Measurements from ENCODE around the gene APBA2.
A peak's percentile ranks its signal among the peaks of the same experiment; 100 is the strongest.

APBA2 gene

DNA sequence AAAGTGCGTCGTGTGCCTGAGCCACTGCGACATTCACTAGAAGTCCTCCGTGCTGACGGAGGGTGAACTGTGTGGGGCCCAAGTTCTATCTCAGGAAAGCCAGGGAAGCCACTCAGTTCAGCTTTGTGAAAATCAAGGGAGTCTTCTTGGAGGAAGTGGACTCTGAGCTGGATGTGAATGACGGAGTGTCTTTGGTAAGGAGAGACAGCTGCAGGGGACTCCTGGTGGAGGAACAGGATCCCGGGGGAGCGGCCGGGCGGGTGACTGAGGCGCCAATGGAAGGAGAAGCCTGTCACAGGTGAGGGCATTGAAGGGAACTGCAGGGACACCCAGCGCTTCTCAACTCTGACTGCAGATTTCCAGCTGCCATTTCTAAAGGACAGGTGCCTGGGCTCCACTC, 75.6 kb downstream of the APBA2 start:
- DNase-seq: no peak

DNA sequence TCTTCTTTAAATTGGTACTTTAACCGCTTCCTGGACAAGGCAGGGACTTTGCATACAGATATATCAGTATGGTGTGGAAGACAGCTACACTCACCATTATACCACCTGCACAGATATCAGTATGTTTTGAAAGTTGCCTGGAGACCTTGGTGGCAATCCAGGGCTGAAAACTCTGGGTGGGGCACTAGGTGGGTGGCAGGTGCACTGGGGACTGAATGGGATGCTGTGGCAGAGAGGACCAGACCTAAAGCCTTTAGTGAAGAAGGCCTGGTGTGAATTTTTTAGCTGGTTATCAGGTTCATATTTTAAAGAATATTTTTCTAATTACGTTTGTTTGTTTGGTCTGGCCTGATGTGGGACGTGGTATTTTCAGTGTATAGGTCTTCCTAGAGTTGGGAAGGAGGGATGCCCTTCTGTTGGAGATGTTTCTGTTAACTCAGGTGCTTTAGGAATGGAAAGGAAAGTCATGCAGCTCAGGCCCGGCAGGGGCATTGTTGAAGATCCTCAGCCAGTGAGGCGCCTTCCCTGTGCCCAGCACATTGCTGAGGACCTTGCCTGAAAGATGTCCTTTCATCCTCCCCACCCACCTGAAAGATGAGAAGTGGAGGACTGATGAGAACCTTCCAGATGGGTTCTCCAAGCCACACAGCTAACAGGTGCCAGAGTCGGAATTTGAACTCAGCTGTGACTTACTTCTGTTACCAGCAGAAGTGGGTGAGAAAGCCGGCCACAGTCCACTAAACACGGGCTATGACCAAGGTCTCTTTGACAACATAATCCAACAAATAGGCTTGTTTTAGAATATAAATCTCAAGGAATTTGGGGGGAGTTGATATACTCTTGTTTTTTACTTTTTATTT, 77.3 kb downstream of the APBA2 start:
- no peak for DNase-seq

DNA sequence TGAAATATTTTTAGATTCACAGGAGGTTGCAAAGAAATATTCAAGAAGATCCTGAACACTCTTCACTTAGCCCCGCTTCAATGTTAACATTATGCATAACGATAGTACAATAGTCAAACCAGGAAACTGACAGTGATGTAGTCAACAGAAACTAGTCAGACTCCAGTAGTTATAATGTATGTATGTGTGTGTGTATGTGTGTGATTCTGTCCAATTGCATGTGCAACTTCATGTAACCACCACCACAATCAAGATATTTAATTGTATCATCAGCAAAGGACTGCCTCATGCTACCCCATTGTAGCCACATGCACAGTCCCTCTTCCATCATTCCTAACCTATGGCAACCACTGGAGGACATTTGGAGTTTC, 77.9 kb downstream of the APBA2 start:
- no peak for DNase-seq

DNA sequence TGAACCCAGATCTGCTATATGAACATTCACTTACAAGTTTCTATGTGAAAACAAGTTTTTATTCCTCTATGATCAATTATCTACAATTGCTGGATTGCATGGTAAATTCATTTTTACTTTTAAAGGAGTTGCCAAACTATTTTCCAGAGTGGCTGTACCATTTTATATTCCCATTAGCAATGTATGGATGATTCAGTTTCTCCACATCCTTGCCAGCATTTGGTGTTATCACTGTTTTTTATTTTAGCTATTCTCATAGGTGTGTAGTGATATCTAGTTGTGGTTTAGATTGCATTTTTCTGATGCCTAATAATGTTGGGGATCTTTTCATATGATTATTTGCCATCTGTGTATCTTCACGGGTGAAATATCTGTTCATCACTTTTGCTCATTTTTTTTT, 78.3 kb downstream of the APBA2 start:
- no peak for DNase-seq

DNA sequence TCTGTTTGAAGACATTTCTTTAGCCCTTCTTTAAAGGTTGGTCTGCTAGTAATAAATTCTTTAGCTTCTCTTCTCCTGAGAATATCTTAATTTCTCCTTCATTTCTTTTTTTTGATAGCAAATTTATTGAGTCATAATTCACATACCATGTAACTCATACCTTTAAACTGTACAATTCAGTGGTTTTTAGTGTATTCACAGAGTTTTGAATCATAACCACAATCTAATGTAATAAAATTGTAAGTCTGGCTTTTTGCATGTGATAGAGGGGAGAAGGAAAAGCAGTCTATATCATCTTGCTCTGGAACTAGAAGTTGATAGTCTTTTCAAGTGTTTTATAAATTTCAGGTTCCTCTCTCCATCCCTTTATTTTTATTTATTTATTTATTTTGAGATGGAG, 81.3 kb downstream of the APBA2 start:
- no peak for DNase-seq

DNA sequence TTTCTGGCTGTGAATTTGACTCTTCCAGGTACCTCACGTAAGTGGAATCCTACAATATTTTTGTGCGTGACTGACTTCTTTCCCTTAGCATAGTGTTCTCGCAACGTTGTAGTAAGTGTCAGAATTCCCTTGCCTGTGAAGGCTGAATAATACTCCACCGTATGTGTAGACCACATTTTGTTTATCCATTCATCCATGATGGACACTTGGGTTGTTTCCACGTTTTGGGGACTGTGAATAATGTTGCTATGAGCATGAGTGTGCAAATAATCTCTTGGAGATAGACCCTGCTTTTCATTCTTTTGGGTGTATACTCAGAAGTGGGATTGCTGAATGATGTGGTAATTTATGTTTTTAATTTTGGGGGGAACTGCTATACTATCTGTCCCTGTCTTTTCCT, 82.2 kb downstream of the APBA2 start:
- DNase-seq: no peak

DNA sequence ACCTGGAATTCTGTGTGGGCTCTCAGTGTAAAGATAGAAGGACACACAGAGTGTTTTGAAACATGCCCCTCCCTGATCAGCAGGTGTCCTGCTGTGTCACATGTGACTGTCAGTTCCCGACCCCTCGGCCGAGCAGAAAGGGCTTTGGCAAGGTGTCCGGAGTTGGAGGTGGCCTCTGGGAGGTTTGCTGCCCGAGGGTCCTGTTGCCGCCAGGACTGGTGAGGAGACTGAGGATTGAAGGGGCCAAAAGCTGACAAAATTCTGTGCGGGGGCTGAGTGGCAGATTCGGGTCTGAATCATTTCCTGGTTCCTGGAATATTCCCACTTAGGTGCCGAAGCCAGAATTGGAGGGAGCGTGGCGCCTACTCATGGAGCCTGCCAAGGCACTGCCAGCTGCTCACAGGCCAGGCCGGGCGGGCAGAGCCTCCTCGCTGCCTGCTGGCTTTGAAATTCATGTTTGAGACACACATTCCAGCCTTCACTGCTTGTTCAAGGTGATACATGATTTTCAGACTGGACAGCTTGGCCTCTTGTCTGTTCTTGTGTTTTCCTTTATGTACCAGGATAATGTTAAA, 83.8 kb downstream of the APBA2 start:
- DNase-seq: no peak

DNA sequence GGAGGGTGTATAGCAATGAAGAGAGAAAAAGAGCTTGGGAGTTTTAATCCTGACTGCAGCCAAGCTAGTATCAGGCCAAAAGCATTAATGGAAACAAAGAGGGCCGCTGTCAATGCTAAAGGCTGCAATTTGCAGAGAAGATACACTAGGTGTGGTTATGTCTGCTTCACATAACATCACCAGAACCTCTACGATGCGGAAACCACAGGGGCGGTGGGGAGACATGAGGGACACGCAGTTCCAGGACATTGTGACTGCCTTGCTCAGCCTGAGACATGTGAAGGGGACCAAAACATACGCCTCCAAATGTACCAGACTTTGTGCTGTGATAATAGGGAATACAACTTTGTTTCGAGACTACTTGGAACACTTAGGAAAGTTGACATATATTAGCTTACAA, 88.4 kb downstream of the APBA2 start:
- no peak for DNase-seq

DNA sequence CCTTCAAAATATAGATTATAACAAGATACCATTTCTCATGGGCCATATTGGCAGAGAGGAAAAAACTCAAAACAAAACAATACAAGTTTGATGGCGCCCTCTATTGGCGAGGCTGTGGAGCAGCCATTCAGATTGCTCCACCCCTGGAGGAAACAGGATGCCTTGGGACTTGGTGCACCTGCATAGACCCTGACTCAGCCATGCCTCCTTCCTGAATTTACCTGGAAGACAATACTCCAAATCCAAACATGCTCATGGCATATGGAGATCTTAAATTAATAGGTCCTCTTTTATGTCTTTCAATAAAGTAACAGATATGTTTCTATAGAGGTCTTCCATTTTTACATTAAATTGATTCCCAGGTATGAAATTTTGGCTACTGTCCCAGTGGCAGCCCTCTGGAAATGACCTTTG, 90.0 kb downstream of the APBA2 start:
- DNase-seq: peak; percentile 63 to 71 (median 67)

DNA sequence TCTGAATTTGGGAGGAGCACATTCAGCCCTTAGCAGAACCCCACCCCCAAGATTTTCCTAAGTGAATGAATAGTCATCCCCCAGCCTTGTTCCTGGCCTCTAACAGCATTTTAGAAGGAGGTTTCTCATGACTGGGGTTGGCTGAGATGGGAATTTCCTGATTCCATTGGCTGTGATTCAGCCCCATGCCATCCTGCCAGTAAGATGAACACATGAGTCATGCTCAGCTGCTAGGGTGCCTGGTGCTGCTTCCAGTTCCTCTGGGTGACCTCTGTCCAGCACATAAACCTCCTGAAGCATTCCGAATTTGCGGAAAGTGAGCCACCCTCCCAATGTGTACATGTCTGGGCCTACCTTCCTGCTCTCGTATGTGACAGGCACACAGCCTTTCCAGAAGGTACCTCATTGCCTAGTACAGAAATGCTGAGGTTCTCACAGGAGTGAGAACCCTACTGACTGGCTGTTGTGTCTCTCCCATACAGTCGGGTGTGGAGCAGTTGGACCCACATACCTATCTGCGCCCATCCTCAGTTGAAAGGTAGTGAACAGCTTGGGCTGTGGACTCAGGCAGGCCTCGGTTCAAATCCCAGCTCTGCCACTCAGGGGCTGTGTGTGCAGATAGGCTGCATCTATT, 91.7 kb downstream of the APBA2 start:
- DNase-seq: peak; percentile 89 to 90 (median 89)

DNA sequence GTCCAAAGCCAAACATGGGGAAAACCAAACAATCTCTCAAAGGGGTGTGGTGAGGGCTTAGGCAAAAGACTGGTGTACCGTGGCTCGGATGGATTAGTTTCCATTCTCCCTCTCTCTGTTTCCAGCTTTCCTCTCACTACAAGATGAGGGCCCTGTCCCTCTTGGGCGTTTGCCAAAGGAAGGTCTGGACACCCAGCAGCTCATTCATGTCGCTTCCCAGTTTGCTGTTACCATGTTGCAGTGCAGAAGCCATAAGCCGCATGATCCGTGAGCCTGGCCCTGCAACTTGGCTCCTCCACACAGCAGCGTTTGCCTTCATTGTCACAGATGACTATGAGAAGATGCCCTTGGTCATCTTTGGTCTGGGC, 92.2 kb downstream of the APBA2 start:
- DNase-seq: no peak

DNA sequence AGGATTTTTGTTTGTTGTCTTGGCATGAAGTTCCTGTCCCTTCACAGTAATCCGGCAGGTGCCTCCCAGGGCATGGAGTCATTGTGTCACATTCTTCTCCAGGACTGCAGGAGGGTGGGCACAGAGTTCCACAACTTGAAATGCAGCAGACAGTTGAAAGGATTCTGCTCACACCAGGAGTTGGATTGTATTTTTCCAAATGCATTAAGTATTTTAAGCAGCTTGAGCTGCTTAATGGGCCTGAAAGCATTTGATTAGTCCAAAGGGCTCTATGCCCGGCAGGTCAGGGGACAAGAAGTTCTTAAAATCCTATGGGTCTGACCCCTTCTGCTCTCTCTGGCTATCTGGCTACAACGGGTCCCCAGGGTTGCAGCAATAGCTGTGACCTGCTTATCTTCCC, 92.9 kb downstream of the APBA2 start:
- no peak for DNase-seq

DNA sequence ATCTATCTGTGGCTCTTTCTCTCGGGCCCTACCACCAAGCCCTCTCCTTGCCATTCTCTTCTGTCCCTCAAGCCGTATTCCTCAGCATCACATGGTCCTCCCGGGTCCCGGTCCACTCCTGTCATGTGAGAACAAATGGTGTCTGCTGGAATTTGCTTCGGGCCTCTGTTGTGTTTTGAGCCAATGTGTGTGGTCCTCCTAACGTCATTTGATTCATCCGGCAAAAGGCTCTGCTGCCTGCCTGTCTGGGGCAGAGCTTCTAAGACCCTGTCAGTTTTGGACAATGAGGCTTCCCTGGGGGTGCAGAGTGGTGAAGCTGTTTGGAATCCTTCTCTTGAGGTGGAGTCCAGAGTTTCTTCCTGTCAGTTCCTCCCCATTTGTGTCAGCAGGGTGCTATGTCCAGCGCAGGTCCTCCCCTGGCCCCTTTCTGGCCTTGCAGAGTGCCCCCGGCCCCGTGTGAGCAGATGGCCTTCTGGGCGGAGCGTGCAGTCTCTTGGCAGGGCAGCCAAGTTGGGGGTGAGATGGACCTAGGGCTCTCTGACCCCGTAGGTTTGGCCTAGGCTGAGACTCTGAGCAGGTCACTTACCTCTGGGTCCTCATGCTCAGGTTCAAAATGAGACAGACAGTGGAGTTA, 93.6 kb downstream of the APBA2 start:
- no peak for DNase-seq

DNA sequence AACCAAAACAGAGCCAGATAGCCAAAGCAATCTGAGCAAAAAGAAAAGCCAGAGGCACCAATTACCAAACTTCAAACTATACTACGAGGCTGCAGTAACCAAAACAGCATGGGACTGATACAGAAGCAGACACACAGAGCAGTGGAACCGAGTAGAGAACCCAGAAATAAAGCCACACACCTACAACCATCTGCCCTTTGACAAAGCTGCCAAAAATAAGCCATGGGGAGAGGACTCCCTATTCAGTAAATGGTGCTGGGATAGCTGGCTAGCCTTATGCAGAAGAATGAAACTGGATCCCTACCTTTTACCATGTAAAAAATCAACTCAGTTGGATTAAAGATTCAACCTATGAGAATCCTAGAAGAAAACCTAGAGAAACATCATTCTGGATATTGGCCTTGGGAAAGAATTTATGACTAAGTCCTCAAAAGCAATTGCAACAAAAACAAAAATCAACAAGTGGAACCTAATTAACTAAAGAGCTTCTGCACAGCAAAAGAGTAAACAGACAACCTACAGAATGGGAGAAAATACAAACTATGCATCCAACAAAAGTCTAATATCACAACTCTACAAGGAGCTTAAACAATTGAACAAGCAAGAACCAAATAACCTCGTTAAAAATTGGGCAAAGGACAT, 95.1 kb downstream of the APBA2 start:
- DNase-seq: no peak

DNA sequence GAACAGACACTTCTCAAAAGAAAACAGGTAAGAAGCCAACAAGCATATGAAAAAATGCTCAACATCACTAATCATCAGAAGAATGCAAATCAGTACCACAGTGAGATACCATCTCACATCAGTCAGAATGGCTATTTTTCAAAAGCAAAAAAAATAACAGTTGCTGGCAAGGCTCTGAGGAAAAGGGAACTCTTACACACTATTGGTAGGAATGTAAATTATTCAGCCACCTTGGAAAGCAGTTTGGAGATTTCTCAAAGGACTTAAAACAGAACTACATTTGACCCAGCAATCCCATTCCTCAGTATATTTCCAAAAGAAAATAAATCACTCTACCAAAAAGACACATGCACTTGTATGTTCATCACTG, 95.6 kb downstream of the APBA2 start:
- DNase-seq: no peak

DNA sequence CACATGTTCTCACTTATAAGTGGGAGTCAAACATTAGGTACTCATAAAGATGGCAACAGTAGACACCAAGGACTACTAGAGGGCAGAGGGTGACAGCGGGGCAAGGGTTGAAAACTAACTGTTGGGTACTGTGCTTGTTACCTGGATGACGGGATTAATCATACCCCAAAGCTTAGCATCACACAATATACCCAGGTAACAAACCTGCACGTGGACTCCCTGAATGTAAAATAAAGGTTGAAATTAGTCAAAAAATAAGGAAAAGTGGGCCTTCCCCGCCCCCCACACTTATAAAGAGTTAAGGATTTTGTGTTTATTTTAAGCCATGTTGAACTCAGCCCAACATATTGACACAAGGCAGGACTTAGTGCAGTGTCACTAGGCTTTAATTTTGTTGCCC, 96.1 kb downstream of the APBA2 start:
- no peak for DNase-seq

DNA sequence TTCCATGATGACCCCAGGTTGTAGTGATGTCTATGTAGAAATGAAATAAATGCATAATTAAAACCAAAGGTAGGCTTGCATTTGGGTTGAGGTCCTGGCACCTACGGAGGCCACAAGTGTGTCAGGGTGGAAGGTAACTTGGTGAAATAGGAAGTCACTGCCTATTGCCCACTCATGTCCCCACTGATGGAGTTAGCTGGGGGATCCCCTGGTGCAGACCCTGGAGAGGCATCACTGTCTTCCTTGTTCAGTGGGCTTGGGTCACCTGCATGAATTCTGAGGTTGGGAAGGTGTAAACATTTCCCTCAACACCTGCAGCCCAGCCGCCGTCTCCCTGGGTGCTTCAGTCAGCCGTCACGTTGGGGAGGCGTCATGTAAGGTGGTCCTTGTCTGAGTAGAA, 97.1 kb downstream of the APBA2 start:
- no peak for DNase-seq

DNA sequence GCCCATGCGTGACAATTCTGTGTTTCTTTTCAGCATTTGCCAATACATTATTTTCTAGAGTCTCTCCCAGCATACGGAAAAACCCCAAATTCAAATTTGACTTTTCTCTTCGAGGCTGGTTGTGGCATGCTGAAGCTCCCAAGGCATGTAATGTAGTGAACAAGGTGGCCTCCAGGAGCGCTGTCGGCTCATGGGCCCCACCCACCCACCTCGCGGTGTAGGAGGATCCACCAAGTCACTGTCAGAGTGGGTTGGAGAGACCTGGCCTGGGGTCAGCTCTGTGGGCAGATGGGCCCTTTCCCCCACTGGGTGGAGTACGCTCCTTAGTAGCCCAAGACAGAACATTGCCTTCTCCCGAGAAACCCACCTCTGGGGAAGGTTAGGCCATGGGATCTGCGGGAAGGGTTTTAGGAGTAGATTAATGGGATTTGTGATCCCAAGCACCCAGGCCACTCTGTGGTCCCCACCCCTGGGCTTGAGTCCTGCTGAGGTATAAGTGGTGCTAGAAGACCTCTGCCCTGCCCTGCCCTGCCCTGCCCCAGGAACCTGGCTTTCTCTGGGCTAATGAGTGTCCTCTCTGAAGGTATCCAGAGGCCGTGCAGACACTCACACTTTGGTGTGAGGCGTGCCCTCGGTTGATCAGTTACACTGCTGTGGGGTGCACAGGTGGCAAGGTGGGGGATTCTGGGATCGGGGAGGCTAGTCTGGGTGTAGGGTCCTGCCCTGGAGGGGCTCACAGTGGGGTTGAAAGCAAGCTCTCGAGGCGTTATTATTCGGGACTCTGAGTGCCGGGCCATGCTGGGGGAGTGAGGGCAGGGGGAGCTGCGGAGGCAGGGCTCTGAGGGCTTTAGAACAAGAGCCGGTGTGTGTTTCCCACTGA, 97.9 kb downstream of the APBA2 start:
- DNase-seq: no peak

DNA sequence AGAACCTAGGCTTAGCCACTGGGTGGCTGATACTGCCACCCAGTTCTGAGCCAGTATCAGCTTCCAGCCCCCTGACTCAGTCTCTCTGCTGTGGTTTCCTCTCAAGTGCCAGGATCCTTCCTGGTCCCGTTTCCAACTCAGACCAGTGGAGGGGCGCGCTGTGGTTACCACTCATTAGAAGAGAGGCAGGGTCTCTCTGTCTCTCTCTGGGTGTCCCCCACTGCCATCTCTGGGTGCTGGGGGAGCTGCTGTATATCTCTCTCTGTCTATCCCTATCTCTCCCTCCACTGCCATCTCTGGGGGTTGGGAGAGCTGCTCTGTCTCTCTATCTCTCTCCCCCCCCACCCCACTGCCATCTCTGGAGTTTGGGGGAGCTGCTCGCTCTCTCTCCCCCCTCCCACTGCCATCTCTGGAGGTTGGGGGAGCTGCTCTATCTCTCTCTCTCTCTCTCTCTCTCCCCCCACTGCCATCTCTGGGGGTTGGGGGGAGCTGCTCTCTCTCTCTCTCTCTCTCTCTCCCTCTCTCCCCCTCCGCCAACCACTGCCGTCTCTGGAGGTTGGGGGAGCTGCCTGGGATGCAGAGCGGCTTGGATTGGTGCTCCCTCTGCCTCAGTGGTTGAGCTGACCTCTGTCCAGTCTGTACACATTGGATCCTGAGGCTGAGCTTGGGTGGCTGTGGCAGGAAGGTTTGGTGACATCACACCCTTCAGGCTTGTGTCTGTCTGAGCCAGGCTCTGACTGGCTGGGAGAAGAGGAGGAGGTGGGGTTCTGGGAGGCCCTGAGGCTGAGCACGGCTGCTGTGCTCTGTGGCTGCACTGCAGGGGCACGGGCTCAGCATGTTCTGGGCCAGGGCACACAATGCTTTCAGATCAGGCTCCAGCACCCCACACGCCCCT, 98.9 kb downstream of the APBA2 start:
- DNase-seq: peak in 1 of 3 donors; percentile 11

DNA sequence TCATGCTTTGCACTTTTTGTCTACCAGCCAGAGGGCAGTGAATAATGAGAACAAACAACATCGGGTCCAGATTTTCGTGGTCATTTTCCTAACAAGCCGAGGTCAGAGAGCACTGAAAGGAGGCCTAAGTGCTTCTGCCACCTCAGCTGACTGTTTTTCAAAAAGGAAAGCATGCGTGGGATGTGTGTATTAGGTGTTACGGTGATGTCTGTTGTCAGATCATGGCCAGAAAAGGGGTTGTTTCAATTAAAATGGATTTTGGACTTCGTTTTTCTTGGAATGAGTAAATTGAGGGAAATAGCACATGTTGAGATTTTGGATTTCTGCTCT, 99.5 kb downstream of the APBA2 start:
- DNase-seq: no peak

DNA sequence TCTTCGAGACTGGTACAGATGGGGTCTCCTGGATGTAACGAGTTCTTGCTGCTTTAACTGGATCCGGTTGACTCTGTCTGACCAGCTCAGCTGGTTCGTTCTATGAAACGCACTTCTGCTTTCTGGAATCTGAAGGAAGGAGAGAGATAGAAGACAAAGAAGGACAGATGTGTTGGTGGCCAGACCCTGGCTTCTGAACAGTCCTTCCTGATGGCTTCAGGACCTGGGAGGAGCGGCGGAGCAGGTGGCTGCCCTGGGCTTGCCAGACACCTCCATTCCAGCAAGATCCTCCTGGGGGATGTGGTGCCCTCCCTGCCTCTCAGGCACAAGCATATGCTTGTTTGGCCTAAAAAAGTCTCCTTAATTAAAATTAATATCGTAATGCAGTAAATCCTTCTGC, 99.9 kb downstream of the APBA2 start:
- DNase-seq: no peak

DNA sequence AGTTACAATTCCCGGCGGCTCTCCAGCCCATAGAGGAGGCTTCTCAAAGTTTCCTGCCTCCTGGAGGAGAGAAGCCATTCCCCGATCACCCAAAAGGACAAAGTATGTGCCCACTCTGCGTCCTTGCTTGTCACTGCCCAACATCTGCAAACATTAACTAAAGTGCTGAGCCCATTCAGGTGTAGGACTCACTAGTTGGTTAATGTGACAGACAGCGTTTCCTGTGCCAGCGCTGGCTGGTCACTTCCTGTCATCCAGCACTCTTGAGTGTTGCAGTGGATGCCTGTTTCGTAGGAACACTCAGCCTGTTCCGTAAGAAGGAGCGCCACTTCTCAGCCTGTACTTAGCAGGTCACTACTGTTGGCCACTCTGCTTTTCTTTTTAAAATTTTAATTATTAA, 100.3 kb downstream of the APBA2 start:
- DNase-seq: no peak
